ENCODE results near the gene DEFB124. TPM values are rescaled to one million over a fixed set of nuclear protein-coding genes. Genes with fewer than 3 reads are reported as not detected.

Gene DEFB124
- total RNA-seq, 1 experiment from 2014 or later: not detected

DNA sequence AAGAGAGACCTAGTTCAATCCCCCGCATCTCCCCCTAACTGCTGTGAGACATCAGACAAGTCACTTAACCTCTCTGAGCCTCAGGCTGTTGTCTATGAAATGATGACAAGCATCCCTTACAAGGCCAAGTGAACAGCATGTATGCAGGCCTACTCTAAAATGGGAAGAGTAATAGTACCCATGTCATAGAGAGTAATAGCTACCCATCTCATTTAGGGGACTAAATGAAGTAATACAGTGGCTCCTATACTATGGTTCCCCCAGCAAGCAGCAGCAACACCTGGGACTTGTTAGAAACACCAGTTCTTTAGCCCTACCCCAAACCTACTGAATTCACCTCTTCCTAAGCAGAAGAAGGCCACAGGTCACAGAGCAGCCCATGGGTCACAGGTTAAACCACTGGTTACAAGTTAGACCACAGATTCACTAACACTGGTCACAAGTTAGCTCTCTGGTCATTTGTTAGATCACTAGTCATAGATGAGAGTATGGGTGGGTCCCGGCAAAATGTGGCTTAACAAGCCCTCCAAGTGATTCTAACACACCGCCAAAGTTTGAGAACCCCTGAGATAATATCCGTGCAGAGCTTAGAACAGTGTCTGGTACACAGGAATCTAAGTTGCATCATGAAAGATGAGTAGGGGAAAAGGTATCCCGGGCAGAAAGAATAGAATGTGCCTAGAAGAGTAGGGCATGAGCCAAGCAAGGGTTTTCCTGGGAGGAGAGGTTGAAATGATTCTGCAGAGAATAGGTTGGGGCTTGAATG lies 1.4 kb downstream of the DEFB124 start:
- Histone ChIP-seq H3K27me3 (ENCODE audit: insufficient read depth, low read length) (no peaks in the 10 kb centered on the region), H3T11ph (ENCODE audit: low read length) (no peak overlapping the region), H2BK20ac (ENCODE audit: low read depth, low read length, poor library complexity, severe bottlenecking) (no peak overlapping the region)

More for the DNA sequence above, 1.4 kb downstream of the DEFB124 start:
- Histone ChIP-seq H4K20me1 (ENCODE audit: control insufficient read depth, insufficient read depth, insufficient read length) (no peaks in the 10 kb centered on the region), H3K56ac (ENCODE audit: insufficient read length, low read depth, low read length) (no peak overlapping the region), H3K9ac (ENCODE audit: extremely low read depth, insufficient read length, low read length) (no peak overlapping the region), H2AK5ac (ENCODE audit: insufficient read length, low read length) (no peak overlapping the region), H3K79me2 (ENCODE audit: insufficient read depth, low read length) (no peaks in the 10 kb centered on the region), H3K23ac (ENCODE audit: insufficient read length, low read depth, low read length) (no peak overlapping the region), H2BK120ac (ENCODE audit: low read depth, low read length, poor library complexity, severe bottlenecking) (no peak overlapping the region), H3K9me3 (ENCODE audit: control insufficient read depth, low read depth, low read length) (peaks cover 53% of the 10 kb centered on the region), H3K23me2 (ENCODE audit: insufficient read length, low read depth, low read length, poor library complexity, severe bottlenecking) (no peaks in the 10 kb centered on the region), H3K14ac (ENCODE audit: insufficient read depth, low read length) (no peak overlapping the region), H4K5ac (ENCODE audit: insufficient read length, low read depth, low read length) (no peak overlapping the region), H2BK12ac (ENCODE audit: insufficient read length, low read depth, low read length) (no peak overlapping the region), H3K79me1 (ENCODE audit: insufficient read depth, low read depth, low read length, poor library complexity, severe bottlenecking) (no peaks in the 10 kb centered on the region), H2BK15ac (ENCODE audit: low read depth, low read length) (no peak overlapping the region), H3K4ac (ENCODE audit: low read depth, low read length) (no peak overlapping the region), H3K18ac (ENCODE audit: insufficient read length, low read depth, low read length) (no peak overlapping the region), H2BK5ac (ENCODE audit: insufficient read length, low read length) (no peak overlapping the region), H3K4me2 (ENCODE audit: insufficient read depth, insufficient read length, low read length) (no peak overlapping the region), H4K8ac (replicated peaks; ENCODE audit: insufficient read length, low read depth, low read length) (no peak overlapping the region), H2AFZ (ENCODE audit: low read length) (no peak overlapping the region), H3K27ac (ENCODE audit: insufficient read length, low read depth, low read length) (no peak overlapping the region), H3K4me1 (ENCODE audit: insufficient read depth, low read length) (no peaks in the 10 kb centered on the region), H4K91ac (ENCODE audit: insufficient read length, low read depth, low read length) (no peak overlapping the region)
- H3K4me3 Mint-ChIP-seq: no peak overlapping the region
- DNase-seq: no peak
- H3K27me3 Mint-ChIP-seq (ENCODE audit: low read depth): peaks cover 20% of the 10 kb centered on the region
- no CpG with 5 or more reads among the region's 5 CpGs for WGBS (ENCODE audit: extremely low coverage, insufficient read length, low lambda C conversion rate)
- no peak overlapping the region for H3K27ac Mint-ChIP-seq
- H3K9me3 Mint-ChIP-seq: peaks cover 59 to 65% of the 10 kb centered on the region in 2 experiments
- TF ChIP-seq, protein P1, sequence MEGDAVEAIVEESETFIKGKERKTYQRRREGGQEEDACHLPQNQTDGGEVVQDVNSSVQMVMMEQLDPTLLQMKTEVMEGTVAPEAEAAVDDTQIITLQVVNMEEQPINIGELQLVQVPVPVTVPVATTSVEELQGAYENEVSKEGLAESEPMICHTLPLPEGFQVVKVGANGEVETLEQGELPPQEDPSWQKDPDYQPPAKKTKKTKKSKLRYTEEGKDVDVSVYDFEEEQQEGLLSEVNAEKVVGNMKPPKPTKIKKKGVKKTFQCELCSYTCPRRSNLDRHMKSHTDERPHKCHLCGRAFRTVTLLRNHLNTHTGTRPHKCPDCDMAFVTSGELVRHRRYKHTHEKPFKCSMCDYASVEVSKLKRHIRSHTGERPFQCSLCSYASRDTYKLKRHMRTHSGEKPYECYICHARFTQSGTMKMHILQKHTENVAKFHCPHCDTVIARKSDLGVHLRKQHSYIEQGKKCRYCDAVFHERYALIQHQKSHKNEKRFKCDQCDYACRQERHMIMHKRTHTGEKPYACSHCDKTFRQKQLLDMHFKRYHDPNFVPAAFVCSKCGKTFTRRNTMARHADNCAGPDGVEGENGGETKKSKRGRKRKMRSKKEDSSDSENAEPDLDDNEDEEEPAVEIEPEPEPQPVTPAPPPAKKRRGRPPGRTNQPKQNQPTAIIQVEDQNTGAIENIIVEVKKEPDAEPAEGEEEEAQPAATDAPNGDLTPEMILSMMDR (conservative IDR thresholded peaks at IDR 0.05): no peak
- no peaks in the 10 kb centered on the region for H3K4me1 Mint-ChIP-seq
- peaks cover 7 to 40% (median 17%) of the 10 kb centered on the region in 3 experiments; a peak in 6 of 7 replicates for H3K36me3 Mint-ChIP-seq (ENCODE audit: insufficient read depth in 1 of 3, low read depth in 3 of 3)
